Body of pancreas (tissue), 4 donors: ENCODE data around the gene CDK8.

Source experiments
- CTCF ChIP-seq, 7 experiments: fragments of 450-650 bp in 4 of 7; fragments of 200-600 bp in 3 of 7; sonication (generic) in 3 of 7; IDR thresholded peaks; one replicate each; pipeline ENCODE4 v1.5.1; 2016 to 2019; ENCODE audit warnings: antibody characterized with exemption in 7 of 7
- POLR2A ChIP-seq, 3 donors: fragments of 450-650 bp; IDR thresholded peaks; one replicate each; pipeline ENCODE4 v1.6.1; 2016; ENCODE audit warnings: antibody characterized with exemption in 3 of 3, mild to moderate bottlenecking in 2 of 3

DNA sequence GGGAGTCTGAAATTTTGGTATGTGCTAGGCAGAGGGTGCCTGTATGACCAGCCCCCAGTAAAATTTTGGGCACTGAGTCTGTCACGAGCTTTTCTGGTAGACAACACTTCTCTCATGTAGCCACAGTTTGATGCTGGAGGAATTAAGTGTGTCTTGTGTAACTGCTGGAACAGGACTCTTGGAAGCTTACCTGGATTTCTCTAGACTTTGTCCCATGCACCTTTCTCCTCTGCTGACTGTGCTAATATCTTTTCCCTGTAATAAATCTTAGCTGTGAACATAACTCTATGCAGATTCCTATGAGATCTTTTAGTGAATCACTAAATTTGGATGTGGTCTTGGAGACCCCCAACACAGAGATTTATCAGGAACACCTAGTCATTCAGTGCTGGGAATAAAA, 45.6 kb upstream of the CDK8 start:
- TF ChIP-seq CTCF (IDR thresholded peaks at IDR 0.05) (no peak), POLR2A (IDR thresholded peaks at IDR 0.05) (no peak)
